RPMI8226 (cell line): Measurements from ENCODE around the gene NLGN1.

ENCODE experiments used
- DNase-seq: peaks from one replicate; pipeline ENCODE4 v3.0.0-alpha.2; 2015

Gene NLGN1

DNA sequence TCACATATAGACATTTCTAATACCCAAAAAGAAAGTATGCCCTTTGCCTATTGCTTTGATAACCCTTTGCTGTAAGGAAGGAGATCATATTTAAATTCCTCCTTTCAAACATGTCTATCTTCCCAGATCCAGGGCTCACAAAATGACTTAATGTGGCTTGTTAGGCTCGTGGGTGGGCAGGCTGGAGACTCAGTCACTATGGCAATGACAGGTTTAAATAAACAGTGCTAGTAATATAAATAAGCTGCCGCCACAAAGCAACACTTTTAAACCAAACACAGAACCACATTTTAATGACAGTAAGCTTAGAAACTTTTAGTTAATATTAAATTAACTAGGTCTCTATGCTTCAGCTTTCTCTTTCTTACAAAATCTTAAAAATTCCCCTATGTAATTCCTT, 845.6 kb downstream of the NLGN1 start:
- DNase-seq: no peak

DNA sequence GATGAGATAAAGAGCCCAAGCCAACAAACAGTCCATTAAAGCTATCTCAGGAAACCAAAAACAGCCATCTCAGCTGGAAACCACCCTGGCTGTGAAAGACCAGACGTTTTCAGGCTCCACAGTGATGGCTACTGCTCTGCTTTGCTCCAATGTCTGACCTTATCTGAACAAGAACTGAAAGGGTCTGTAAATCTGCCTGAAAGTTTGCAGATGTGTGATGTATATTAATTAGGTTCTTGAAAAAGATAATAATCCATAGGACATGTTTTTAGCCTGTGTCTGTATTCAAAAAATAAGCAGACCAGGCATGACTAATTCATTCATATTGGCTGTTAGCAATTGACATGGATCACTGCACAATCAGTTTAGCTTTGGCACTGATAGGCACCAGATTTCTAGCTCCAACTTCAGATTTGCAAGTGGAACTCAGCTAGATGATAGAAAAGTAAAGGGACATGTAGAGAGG, 850.2 kb downstream of the NLGN1 start:
- DNase-seq: no peak

DNA sequence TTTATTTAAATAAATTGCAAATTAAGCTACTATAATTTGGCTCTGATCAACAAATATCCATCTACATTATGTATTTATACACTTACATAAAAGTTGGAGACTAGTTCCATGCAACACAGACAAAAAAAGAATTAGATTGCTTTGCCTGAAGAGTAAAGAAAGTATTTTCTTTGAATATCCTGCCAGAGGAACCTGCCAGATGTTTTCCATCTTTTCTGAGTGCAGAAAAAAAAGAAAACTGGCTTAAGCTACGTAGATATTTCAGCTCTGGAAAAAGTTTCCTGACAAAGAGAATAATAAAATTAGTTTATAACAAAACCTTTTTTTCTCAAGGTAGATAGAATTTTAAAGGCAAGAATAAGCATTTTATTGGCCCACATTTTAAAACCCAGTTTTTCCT, 854.1 kb downstream of the NLGN1 start:
- no peak for DNase-seq

- DNase-seq: no peak
Measured at GRCh38 chr3:174253196-174253823, 855.8 kb downstream of the NLGN1 start.

GRCh38 chr3:174253940-174254339, 856.4 kb downstream of the NLGN1 start:
- DNase-seq: no peak

DNA sequence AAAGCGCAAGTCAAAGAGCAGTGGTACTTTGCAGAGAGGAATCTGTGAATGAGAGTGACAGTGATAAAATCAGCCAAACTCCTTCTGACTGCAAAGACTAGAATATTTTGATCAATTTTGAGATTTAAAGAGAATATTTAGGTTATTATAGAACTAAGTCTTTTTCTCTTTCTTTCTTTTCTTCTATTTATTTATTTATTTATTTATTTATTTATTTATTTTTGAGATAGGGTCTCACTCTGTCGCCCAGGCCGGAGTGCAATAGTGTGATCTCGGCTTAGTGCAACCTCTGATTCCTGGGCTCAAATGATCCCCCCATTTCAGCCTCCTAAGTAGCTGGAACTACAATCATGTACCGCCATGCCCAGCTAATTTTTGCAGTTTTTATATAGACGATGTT, 857.9 kb downstream of the NLGN1 start:
- no peak for DNase-seq

- no peak for DNase-seq
Measured at GRCh38 chr3:174266476-174266875, 868.9 kb downstream of the NLGN1 start.

- DNase-seq: no peak
Measured at GRCh38 chr3:174268061-174268460, 870.5 kb downstream of the NLGN1 start.

DNA sequence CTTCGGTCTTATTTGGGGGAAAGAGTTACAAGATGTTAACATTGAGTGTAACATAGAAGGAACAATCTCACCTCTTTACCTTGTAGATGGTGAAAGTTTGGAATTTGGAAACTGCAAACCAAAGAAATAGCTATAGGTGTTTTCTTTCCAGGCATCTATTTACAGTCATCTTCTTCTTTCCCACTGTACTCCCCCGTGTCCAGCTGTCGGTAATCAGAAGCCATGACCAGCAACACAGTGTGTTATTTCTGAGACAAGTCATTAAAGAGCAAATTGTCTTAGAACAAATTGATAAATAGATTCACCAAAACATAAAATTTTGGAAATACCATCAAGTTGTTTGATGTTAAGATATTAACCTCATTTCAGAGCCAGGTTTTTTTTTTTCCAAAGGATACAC, 871.0 kb downstream of the NLGN1 start:
- no peak for DNase-seq

DNA sequence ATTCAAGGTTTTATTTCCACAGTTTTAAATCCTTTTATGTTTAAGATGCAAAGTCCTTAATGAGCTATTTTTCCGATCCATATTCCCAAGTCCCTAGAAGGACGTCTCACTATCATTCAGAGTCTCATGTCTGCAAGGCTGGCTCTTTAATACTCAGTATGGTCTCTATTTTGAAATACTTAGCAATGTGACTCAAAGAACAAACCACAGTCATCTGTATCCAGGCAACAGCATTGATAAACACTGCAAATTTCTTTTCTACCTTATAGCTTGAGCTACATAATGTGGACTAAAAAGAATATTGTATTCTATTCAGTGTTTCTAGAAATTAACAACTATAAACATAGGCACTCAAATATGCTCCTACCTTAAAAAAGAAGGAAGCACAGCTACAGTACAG, 873.3 kb downstream of the NLGN1 start:
- DNase-seq: no peak

GRCh38 chr3:174275336-174275735, 877.8 kb downstream of the NLGN1 start:
- DNase-seq: no peak

DNA sequence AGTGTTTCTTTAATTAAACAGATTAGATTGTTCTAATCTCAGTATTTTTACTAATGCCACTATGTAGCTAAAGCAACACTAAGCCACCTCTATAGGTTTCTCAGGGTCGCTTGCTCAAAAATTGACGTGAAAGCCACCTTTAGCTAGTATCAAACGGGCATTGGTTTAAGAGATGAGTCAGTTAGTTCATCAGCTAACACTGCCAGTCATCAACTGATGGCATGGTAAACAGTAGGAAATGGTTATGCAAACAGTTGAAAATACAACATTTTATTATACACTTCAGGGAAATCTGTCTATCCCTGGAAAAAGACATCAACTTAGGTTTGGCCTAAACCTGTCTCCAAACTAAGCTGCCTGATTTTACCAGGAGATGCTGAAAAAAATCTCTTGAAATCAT, 879.3 kb downstream of the NLGN1 start:
- DNase-seq: no peak

- DNase-seq: no peak
Measured at GRCh38 chr3:174278094-174278493, 880.5 kb downstream of the NLGN1 start.

- no peak for DNase-seq
Measured at GRCh38 chr3:174280186-174280585, 882.6 kb downstream of the NLGN1 start.

DNA sequence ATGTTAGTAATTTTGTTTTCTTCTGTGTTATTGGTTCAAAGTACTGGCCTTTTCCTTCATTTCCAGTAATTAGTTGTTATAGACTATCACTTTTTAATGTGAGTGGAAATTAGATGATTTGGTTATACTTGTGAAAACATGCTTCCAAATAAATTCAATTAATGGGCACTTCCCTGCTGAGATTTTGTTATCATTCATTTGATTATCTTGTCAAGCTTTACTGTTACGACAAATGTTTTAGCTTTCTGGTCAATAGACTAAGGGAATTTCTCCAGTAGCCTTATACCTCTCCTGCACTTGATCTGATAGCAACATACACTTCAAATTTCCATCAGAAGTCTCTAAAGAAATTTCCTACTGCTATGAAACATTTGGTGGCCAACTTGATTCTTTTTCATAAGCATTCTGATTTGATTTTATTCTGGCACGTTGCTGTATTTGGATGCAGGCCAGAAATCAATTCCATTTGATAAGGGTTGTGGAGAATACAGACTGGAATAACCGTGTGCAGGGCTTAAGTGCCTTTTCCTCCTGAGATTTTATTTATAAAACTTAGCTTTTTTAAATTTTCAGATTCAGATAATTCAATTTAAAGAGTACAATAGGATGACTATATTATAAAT, 887.8 kb downstream of the NLGN1 start:
- no peak for DNase-seq

DNA sequence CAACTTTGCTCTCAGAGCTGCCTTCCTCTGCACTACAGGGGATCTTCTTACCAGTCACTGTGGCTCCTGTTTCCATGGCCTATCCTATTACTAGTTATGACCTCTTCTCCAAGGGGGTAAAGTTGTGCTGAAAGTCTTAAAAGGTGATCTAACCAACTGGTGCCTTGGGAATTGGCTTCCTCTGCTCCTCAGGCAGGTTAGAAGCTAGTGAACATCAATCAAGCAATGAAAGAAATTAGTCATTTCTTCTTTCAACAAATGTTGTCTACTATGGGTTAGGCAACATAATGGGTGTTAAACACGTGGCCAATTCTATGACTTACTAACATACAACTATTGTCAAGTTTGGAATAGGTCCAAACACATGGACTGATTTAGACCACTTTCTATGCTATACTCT, 890.2 kb downstream of the NLGN1 start:
- no peak for DNase-seq

- no peak for DNase-seq
Measured at GRCh38 chr3:174294616-174295015, 897.1 kb downstream of the NLGN1 start.

DNA sequence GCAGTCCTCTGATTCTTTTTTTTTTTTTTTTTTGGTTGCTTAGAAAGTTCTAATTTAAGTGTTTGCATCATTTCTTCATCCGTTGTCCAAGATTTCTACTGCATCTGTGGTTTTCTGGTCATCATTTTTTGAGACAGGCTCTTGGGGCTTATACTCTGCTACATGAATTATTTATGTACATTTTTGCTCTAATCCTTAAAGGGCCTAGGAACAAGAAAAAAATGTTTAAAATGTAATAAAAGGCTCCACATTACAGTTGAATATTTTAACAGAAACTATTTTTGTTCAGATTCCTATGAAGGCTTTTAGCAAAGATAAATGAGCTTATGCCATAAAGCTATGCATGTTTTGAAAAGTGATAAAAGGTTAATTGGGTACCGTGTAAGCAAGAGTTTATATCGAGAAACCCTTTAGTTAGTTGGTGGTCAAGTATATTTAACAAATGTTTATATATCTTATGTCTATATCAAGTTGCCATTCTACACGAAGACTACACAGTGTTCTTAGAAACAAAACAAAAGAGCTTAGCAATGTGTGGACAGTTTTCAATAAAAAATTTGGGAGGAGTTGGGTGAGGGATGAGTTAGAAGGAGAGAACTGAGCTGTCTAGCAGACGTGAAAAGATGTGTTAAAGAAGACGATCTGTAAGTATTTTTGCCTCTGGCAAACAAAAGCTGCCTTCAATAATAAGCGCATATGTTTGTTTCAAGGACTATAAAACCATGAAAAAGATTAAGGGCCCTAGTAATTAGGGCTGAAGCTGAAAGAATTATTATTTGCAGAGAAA, 898.0 kb downstream of the NLGN1 start:
- no peak for DNase-seq

- no peak for DNase-seq
Measured at GRCh38 chr3:174302746-174303315, 905.3 kb downstream of the NLGN1 start.

DNA sequence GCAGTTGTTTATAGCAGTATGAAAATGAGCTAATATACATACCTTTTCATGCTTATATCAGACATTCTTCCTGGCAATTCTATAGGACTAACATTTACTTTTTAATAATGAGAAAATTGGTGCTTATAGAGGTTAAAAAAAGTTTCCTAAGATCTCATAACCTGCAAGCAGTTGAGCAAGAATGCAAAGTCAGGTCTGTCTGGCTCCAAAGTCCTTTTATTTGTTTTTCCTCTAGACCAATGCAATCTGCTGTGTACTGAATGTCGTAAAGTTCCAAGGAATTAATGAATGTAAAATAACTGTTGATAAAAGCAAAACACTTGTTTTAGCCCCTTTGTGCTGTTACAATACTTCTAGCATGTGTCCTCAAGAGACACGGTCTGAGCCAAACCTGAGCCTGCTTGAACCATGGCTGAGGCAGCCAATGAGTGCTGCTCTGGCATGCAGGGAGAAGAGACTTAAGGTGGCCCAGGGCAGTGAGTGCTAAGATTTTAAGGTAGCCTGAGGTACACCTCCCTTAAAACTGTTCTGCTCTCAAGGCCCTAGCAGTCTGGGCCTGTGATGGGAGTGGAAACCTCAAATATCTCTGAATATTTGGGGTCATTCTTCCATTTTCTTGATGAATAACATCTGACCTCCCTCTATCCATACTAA, 906.5 kb downstream of the NLGN1 start:
- no peak for DNase-seq

- no peak for DNase-seq
Measured at GRCh38 chr3:174308736-174309135, 911.2 kb downstream of the NLGN1 start.

DNA sequence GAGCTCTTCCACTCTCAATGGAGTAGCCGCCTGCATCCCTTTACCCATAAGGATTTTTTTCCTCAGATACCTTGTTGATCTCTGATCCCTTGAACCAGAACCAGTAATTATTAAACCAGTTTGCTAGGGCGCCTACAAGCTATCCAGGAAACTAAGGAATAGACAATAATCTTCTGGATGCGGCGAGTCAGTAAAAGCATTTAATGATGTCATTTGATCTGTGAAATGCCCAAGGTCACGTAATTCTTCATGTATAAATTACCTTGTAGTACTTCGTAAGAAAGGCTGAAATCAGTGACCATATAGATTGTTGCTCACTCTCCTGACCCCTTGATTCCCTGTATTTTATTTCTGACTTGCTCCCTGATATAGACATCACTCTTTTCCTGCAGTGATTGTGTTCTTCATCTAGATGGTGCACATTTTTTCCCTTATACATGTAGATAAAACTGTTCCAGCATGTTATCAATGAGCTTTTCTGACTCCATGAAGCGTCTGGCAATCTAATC, 913.0 kb downstream of the NLGN1 start:
- no peak for DNase-seq

- DNase-seq: no peak
Measured at GRCh38 chr3:174315225-174315624, 917.7 kb downstream of the NLGN1 start.
